Right cardiac atrium (tissue), 5 donors: Measurements from ENCODE around the gene MESD. TPM values are rescaled to one million over a fixed set of nuclear protein-coding genes. Genes with fewer than 3 reads are reported as not detected.
"Not testable (repeated sequence)": the region's sequence is repeated elsewhere in the genome, so short reads cannot be mapped to it uniquely, and the experiment has no call there.

Source experiments
- ATAC-seq, 2 donors: fragments of 200-7000 bp; cut with Tn5 transposase; one replicate each; pipeline versions ENCODE4 v1.8.0 to v1.9.1; 2020; ENCODE audit warnings: moderate library complexity in 2 of 2, mild to moderate bottlenecking in 1 of 2
- DNase-seq, 3 donors: peaks; one replicate each; pipeline ENCODE4 v3.0.0-alpha.2; 2020
- H3K27ac ChIP-seq: one replicate; pipeline ENCODE4 v1.5.1; 2013; ENCODE audit warnings: mild to moderate bottlenecking, low read length, control low read depth, moderate library complexity
- H3K27me3 ChIP-seq: one replicate; pipeline ENCODE4 v1.6.1; 2013; ENCODE audit not compliant: control insufficient read depth, insufficient read depth
- H3K4me1 ChIP-seq: one replicate; pipeline ENCODE4 v1.6.1; 2013; ENCODE audit warnings: low read length; ENCODE audit not compliant: control insufficient read depth, insufficient read depth
- H3K4me3 ChIP-seq: one replicate; pipeline ENCODE4 v1.5.1; 2013; ENCODE audit warnings: low read length, control low read depth
- H3K9me3 ChIP-seq: one replicate; pipeline ENCODE4 v1.6.1; 2013; ENCODE audit warnings: low read length; ENCODE audit not compliant: control insufficient read depth
- WGBS: extraction: QIAGEN DNeasy Blood & Tissue Kit; methylation state at CpG from one replicate; pipeline ENCODE4 v1.1.7; 2013; 5-methylcytosine and 5-hydroxymethylcytosine counted together
- intact Hi-C, 4 donors: fragments of 100-400 bp; cut with DNase I; formaldehyde crosslinking; loops; one replicate each; pipeline versions ENCODE4 v1.11.0 to v1.14.0; 2022 to 2023
- polyA plus RNA-seq: library from polyadenylated mRNA; stranded (reverse); fragments of 200-250 nt; gene quantifications from one replicate; pipeline ENCODE4 v1.2.3, GENCODE V29; 2013
- total RNA-seq, 4 donors: library from RNA; stranded (reverse); fragmentation: NEBNext Ultra II Directional; extraction: Animal tissue kit (Norgen Biotek cat#: 25700); gene quantifications; one replicate each; pipeline ENCODE4 v1.2.1, GENCODE V29; 2021
- donor health status: healthy with polysubstance abuse.
- donor health status: DM: no; HTN: yes; CAD: no.
- donor health status: DM: no; HTN: no; CAD: no.
- donor health status: DM: no; HTN: yes; CAD: no; lungs with severe emphysema.
- donor health status: DM: yes; HTN: yes; CAD: no.

Gene MESD
- total and polyA plus RNA-seq, 5 donors, result 13.2 to 18.9 (median 16.4) TPM

DNA sequence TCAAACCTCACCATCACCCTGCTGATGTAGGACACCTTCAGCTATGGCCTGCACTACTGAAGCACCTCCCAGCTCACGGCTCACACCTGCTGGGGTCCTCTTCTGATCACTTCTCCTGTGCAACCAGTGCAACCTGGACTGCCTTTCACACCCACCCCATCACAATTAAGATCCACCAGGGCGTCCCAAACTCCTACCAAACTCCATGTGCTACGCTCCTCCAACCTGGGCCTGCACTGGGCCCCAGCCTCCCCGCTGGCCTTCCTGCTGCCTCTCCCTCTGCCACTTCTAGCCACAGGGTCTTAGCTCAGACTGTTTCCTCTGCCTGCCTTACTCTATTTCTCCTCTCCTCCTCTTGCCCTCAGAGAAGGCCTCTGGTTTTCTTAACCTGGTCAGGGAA is 12.8 kb downstream of the MESD start:
- no peak overlapping the region for H3K4me3 ChIP-seq
- peaks cover 9% of the 10 kb centered on the region for H3K4me1 ChIP-seq
- ATAC-seq, result peak; percentile 18 to 20
- no peaks in the 10 kb centered on the region for H3K9me3 ChIP-seq
- no peak for DNase-seq
- no peak overlapping the region for H3K27ac ChIP-seq
- intact Hi-C loops, result loop anchor here (10.0 kb wide), 3 partner anchors 288 to 522 kb away; no protein-coding TSS in a partner anchor
- no peaks in the 10 kb centered on the region for H3K27me3 ChIP-seq
- 95% methylated on average over 4 of the region's 4 CpGs for WGBS

DNA sequence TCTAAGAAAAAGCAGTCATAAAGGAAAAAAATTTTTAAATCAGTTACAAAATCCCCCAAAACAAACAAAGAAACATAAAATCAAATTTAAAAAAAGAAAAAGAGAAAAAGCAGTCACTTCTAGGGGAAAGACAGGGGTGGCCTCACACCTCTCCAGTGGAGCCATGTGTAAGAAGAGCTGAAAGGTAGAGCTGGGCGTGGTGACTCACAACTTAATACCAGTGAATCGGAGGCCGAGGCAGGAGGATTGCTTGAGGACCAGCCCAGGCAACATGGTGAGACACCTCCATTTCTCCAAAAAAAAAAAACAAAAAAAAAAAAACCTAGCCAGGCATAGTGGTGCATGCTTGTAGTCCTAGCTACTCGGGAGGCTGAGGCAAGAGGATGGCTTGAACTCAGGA is 14.7 kb downstream of the MESD start:
- Histone ChIP-seq H3K9me3 (no peaks in the 10 kb centered on the region), H3K4me3 (no peak overlapping the region), H3K27ac (no peak overlapping the region), H3K27me3 (no peaks in the 10 kb centered on the region), H3K4me1 (peaks cover 8% of the 10 kb centered on the region)
- ATAC-seq (no peak), DNase-seq (no peak)
- intact Hi-C loops, result loop anchor here (5.0 to 10.0 kb wide), 4 partner anchors 290 to 520 kb away; no protein-coding TSS in a partner anchor
- WGBS, result 96% methylated on average over 4 of the region's 4 CpGs

DNA sequence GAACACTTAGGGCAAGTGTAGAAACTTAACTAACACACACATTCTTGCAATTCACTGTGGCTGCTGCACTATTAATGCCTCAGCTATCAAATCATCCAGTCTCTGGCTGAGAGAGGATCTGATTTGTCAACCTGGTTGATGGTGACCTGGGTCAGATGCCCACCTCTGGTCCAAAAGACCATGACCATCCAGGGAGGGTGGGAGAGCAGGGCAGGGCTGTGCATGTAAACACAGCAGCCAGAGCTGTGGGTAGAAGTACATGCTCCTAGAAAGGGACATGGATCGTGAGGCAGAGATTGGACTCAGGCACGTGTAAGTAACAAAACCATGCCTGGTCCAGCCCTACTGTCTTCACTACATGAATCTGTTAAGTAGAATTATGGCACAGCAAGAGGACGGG is 17.3 kb downstream of the MESD start:
- Histone ChIP-seq H3K27ac (no peak overlapping the region), H3K9me3 (no peaks in the 10 kb centered on the region), H3K4me1 (peaks cover 2% of the 10 kb centered on the region), H3K27me3 (no peaks in the 10 kb centered on the region), H3K4me3 (no peak overlapping the region)
- DNase-seq, result no peak
- WGBS, result 93% methylated on average over 3 of the region's 3 CpGs
- intact Hi-C loops, result loop anchor here (5.0 to 10.0 kb wide), 4 partner anchors 293 to 517 kb away; no protein-coding TSS in a partner anchor
- no peak for ATAC-seq

DNA sequence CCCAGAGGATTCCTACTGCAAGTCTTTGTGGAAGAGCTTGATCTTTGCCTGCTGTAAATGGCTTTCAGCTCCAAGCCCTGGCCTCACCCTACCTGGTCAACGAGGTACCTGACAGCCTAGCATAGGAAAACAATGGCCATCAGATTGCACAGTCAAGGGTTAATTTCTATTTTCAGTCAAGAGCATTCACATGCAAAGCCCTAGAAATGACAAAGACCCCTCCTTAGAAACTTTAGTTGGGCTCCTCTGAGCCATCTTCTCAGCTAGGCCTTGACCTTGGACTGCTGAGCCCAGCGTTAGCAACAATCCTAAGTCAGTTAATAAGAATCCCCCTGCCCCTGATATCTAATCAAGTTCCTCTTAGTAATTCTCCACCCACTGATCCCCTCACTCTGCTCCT is 18.5 kb downstream of the MESD start:
- ATAC-seq (no peak), DNase-seq (no peak)
- WGBS, result 68% methylated on average over 2 of the region's 2 CpGs
- Histone ChIP-seq H3K27me3 (no peaks in the 10 kb centered on the region), H3K9me3 (no peaks in the 10 kb centered on the region), H3K4me3 (no peak overlapping the region), H3K27ac (no peak overlapping the region), H3K4me1 (no peaks in the 10 kb centered on the region)
- intact Hi-C loops, result loop anchor here (2.0 to 10.0 kb wide), 5 partner anchors 194 to 516 kb away; no protein-coding TSS in a partner anchor

DNA sequence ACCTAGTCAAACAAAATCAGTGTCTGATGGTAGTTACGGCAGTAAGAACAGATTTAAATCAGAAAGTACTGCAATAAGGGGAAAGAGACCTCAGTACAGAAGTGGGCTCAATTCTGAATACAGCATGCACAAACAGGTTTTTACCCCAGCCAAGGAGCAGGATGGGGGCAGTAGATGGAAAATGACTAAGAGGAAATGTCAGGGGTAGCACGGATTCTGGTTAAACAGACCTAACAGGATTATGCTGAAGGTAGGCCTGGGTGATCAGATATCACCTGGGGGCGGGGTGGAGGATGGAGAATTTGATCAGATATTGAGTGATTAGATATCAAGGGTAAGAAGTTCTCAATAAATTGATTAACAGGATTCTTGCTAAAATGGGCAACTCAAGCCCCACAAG is 19.0 kb downstream of the MESD start:
- Histone ChIP-seq H3K27me3 (no peaks in the 10 kb centered on the region), H3K4me1 (no peaks in the 10 kb centered on the region), H3K27ac (no peak overlapping the region), H3K4me3 (no peak overlapping the region), H3K9me3 (no peaks in the 10 kb centered on the region)
- 85% methylated on average over 3 of the region's 3 CpGs for WGBS
- no peak for DNase-seq
- intact Hi-C loops, result loop anchor here (2.0 to 10.0 kb wide), 5 partner anchors 194 to 516 kb away; no protein-coding TSS in a partner anchor
- ATAC-seq, result no peak

DNA sequence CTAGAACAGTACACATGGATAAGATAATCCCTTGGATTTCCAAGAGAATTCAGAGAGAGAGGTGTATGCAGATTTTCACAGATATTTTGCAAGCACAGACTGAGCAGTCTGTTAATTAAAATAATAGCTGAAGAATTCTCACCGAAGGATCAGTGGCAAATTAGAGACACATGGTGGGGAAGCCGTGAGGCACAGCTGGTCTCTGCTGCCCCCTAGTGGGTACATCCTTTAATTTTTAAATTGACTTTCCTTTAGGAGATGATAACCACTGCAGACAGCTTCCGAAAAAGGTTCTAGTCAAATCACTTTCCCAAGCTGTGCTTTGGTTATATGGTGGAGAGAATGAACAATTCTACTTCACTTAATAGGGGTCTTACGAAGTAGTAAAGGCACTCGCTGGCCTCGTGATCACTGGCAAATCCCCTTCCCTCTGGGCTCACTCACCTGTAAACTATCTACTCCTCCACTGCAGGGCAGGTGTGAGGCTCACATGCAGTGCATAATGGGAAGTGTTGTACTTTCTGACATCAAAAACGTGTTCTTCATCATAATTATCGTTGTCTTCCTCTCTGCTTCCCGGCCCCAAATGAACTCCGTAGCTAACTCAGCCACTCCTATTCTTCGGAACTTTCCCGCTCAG is 19.5 kb downstream of the MESD start:
- Histone ChIP-seq H3K4me3 (no peak overlapping the region), H3K27ac (no peak overlapping the region), H3K27me3 (no peaks in the 10 kb centered on the region), H3K4me1 (no peaks in the 10 kb centered on the region), H3K9me3 (no peaks in the 10 kb centered on the region)
- DNase-seq (peak; percentile 35 to 68 (median 63)), ATAC-seq (peak; percentile 61 to 70)
- intact Hi-C loops, result loop anchor here (2.0 to 10.0 kb wide), 5 partner anchors 193 to 515 kb away; no protein-coding TSS in a partner anchor
- WGBS, result 54% methylated on average over 12 of the region's 12 CpGs

DNA sequence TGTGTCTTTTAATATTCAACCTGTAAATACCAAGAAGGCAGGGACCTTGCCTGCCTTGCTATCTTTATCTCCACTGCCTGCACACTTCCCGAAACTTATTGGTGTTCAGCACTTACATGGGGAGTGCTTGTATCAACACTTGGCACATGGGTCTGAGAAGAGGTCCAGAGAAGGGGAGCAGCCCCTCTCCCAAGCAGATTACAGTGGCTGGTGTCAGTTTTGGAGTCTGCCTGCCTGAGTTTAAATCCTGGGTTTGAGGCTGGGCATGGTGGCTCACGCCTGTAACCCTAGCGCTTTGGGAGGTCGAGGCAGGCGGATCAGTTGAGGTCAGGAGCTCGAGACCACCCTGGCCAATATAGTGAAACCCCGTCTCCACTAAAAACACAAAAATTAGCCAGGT is 20.3 kb downstream of the MESD start:
- no peaks in the 10 kb centered on the region for H3K4me1 ChIP-seq
- intact Hi-C loops, result loop anchor here (5.0 to 10.0 kb wide), 5 partner anchors 185 to 512 kb away; partner anchors contain the start of gene CEMIP (in 1 of the 4)
- ATAC-seq (no peak), DNase-seq (no peak)
- no peak overlapping the region for H3K27ac ChIP-seq
- no peak overlapping the region for H3K4me3 ChIP-seq
- 91% methylated on average over 7 of the region's 7 CpGs for WGBS
- no peaks in the 10 kb centered on the region for H3K27me3 ChIP-seq
- H3K9me3 ChIP-seq, result no peaks in the 10 kb centered on the region

DNA sequence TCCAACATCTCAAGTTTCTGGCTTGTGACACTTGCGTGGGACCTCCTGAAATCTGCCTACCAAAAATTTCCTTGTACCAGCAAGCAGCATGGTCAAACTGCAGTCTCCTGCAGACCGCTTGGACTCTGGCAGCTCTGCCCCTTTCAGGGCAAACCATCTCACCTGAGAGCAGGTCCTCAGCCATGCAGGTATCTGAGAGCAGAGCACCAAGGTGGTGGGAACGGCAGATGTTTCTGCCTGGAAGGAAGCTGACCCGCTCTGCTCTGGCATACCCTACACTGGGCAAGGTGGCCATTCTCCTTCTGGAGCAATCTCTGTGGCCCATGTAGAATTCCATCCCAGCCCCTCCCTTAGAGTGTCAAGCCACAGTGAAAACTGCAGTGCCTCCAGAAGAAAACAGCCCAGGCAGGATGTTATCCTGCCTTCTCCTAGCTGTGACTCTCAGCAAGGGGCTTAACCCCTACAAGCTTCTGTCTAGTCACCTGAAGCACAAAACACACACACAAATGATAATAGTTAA is 21.6 kb downstream of the MESD start:
- Histone ChIP-seq H3K27ac (no peak overlapping the region), H3K4me3 (no peak overlapping the region), H3K4me1 (no peaks in the 10 kb centered on the region), H3K9me3 (no peaks in the 10 kb centered on the region), H3K27me3 (no peaks in the 10 kb centered on the region)
- ATAC-seq (peak in 1 of 2 donors; percentile 26), DNase-seq (no peak)
- 97% methylated on average over 4 of the region's 4 CpGs for WGBS
- intact Hi-C loops, result loop anchor here (5.0 to 10.0 kb wide), 5 partner anchors 183 to 511 kb away; partner anchors contain the start of gene CEMIP (in 1 of the 4)

DNA sequence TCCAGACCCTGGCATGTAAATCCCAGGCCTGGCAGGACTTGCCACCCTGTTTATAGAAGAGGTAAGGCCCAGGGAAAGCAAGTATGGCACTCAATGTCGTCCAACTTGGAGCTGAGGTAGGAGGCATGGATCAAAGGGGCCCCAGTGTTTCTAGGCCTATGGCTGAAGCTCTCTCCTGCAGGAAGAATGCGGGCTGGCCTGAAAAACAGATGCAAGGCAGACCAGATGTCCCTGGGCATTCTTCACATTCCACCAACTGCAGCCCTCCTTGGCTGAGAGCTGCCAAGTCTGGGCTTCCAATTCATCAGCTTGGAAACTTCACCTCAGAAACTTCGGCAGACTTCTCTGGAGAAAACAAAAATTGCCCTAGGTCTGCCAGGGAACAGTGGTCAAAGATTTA is 22.2 kb downstream of the MESD start:
- DNase-seq (no peak), ATAC-seq (no peak)
- H3K27ac ChIP-seq, result no peak overlapping the region
- H3K27me3 ChIP-seq, result no peaks in the 10 kb centered on the region
- no peaks in the 10 kb centered on the region for H3K9me3 ChIP-seq
- H3K4me3 ChIP-seq, result no peak overlapping the region
- H3K4me1 ChIP-seq, result no peaks in the 10 kb centered on the region
- intact Hi-C loops, result loop anchor here (5.0 to 10.0 kb wide), 5 partner anchors 183 to 510 kb away; partner anchors contain the start of gene CEMIP (in 1 of the 4)
- 57% methylated on average over 3 of the region's 3 CpGs for WGBS

DNA sequence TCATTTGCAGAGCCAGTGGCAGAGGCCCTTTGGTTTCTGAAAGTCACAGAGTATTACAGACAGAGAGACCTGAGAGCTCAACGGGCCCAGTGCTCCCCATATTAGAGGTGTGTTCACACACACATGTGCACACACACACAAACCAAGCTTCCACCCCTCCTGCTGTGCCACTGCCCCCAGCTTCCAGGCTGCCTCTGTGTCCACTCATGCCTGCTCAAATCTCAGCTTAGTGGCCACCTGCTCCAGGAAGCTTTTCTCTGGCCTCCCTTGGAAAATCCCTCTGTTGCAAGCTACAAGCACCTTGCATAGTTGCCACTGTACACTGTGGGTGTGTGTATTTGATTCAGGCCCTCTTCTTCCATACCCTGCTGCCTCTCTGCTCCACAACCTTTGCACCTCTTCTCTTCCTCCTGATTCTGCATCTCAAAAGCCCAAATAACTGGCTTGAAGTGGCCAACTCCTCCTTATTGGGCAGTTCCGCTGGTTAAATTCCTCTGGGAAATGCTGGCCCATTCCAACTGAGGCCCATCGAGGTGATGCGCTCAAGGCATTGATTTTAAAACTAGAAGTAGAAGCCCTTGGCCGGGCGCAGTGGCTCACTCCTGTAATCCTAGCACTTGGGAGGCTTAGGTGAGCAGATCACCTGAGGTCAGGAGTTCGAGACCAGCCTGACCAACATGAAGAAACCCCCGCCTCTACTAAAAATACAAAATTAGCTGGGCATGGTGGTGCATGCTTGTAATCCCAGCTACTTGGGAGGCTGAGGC is 23.0 kb downstream of the MESD start:
- Histone ChIP-seq H3K27ac (no peak overlapping the region), H3K9me3 (no peaks in the 10 kb centered on the region), H3K4me3 (no peak overlapping the region), H3K27me3 (no peaks in the 10 kb centered on the region), H3K4me1 (no peaks in the 10 kb centered on the region)
- no peak for ATAC-seq
- intact Hi-C loops, result loop anchor here (5.0 to 10.0 kb wide), 5 partner anchors 182 to 509 kb away; partner anchors contain the start of gene CEMIP (in 1 of the 4)
- WGBS, result 93% methylated on average over 8 of the region's 8 CpGs
- DNase-seq, result no peak

DNA sequence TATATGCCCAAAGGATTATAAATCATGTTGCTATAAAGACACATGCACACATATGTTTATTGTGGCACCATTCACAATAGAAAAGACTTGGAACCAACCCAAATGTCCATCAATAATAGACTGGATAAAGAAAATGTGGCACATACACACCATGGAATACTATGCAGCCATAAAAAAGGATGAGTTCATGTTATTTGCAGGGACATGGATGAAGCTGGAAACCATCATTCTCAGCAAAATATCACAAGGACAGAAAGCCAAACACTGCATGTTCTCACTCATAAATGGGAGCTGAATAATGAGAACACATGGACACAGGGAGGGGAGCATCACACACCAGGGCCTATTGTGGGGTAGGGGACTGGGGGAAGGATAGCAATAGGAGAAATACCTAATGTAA is 24.2 kb downstream of the MESD start:
- H3K9me3 ChIP-seq, H3K4me1 ChIP-seq, H3K27me3 ChIP-seq, H3K27ac ChIP-seq, ATAC-seq, H3K4me3 ChIP-seq, DNase-seq: not testable (repeated sequence)
- intact Hi-C loops, result loop anchor here (5.0 to 10.0 kb wide), 5 partner anchors 181 to 508 kb away; partner anchors contain the start of gene CEMIP (in 1 of the 4)
